Breast epithelium (tissue), 4 donors: ENCODE measurements around the gene MICA. TPM values are rescaled to one million over a fixed set of nuclear protein-coding genes. Genes with fewer than 3 reads are reported as not detected.

Source experiments
- DNase-seq, 2 donors: peaks; one replicate each; pipeline ENCODE4 v3.0.0-alpha.2; 2019; ENCODE audit warnings: low spot score in 2 of 2
- H3K27ac ChIP-seq, 2 donors: fragments of 200-600 bp; sonication (generic) in 1 of 2; one replicate each; pipeline ENCODE4 v1.5.1; 2016 to 2019; ENCODE audit warnings: mild to moderate bottlenecking in 1 of 2
- H3K27me3 ChIP-seq, 2 donors: fragments of 200-600 bp; sonication (generic) in 1 of 2; one replicate each; pipeline versions ENCODE4 v1.5.1 to v1.6.0; 2017 to 2019; ENCODE audit warnings: control low read depth in 1 of 2, mild to moderate bottlenecking in 1 of 2
- H3K36me3 ChIP-seq: fragments of 200-600 bp; one replicate; pipeline ENCODE4 v1.5.1; 2019
- H3K4me1 ChIP-seq, 2 donors: fragments of 200-600 bp; sonication (generic); one replicate each; pipeline ENCODE4 v1.5.1; 2016 to 2019; ENCODE audit warnings: control low read depth in 1 of 2
- H3K4me3 ChIP-seq, 3 donors: fragments of 200-600 bp; sonication (generic); 1 replicate in 2 of 3; 2 replicates in 1 of 3; pipeline ENCODE4 v1.5.1; 2016 to 2019; ENCODE audit warnings: mild to moderate bottlenecking in 3 of 3, moderate library complexity in 2 of 3
- H3K9me3 ChIP-seq, 2 donors: fragments of 200-600 bp; sonication (generic) in 1 of 2; one replicate each; pipeline ENCODE4 v1.5.1; 2016 to 2019; ENCODE audit warnings: control low read depth in 1 of 2
- CTCF ChIP-seq, 3 donors: fragments of 450-650 bp; IDR thresholded peaks; one replicate each; pipeline ENCODE4 v1.5.1; 2016 to 2017; ENCODE audit warnings: antibody characterized with exemption in 3 of 3, mild to moderate bottlenecking in 3 of 3, moderate library complexity in 3 of 3
- POLR2A ChIP-seq: fragments of 450-650 bp; IDR thresholded peaks from one replicate; pipeline ENCODE4 v1.6.1; 2016; ENCODE audit warnings: antibody characterized with exemption, mild to moderate bottlenecking, moderate library complexity
- POLR2AphosphoS5 ChIP-seq, 3 donors: sonication (generic); formaldehyde crosslinking; IDR thresholded peaks; one replicate each; pipeline ENCODE4 v1.6.1; 2017; ENCODE audit warnings: antibody characterized with exemption in 3 of 3
- intact Hi-C: fragments of 100-400 bp; cut with DNase I; formaldehyde crosslinking; loops from one replicate; pipeline ENCODE4 v1.15.1; 2023; ENCODE audit warnings: low total_unique reads
- total RNA-seq, 3 donors: library from RNA; depleted of rRNA; stranded (reverse); fragments of >200 nt; gene quantifications; one replicate each; pipeline ENCODE4 v1.1.0, GENCODE V29; 2016

Gene MICA
- total RNA-seq, 3 donors from 2014 or later, result 14.9 to 28.1 (median 23.6) TPM

- Histone ChIP-seq H3K27me3 (no peaks in the 10 kb centered on the region), H3K4me3 (peak overlapping the region; percentile 68 to 80 (median 71)), H3K9me3 (no peaks in the 10 kb centered on the region), H3K36me3 (no peaks in the 10 kb centered on the region), H3K27ac (peak overlapping the region; percentile 77 to 93), H3K4me1 (no peaks in the 10 kb centered on the region)
- intact Hi-C loops, result no loop called here
- TF ChIP-seq POLR2AphosphoS5 (IDR thresholded peaks at IDR 0.05) (no peak), POLR2A (no peak), CTCF (IDR thresholded peaks at IDR 0.05) (no peak)
- no peak for DNase-seq
Measured at GRCh38 chr6:31356216-31356945, 47.0 kb upstream of the MICA start.

- Histone ChIP-seq H3K4me1 (no peaks in the 10 kb centered on the region), H3K27ac (peak within 1 kb of the TSS; percentile 77 to 93), H3K36me3 (no peaks in the 10 kb centered on the region), H3K4me3 (peak within 1 kb of the TSS; percentile 68 to 80 (median 71)), H3K9me3 (no peaks in the 10 kb centered on the region), H3K27me3 (no peaks in the 10 kb centered on the region)
- peak; percentile 47 to 82 for DNase-seq
- TF ChIP-seq POLR2AphosphoS5 (IDR thresholded peaks at IDR 0.05) (peak in 2 of 3 donors; percentile 91 to 97), POLR2A (peak; percentile 70), CTCF (IDR thresholded peaks at IDR 0.05) (no peak)
- intact Hi-C loops, result no loop called here
Measured at GRCh38 chr6:31356946-31357466, 46.4 kb upstream of the MICA start, which contains the start of gene HLA-B. Gene HLA-B (minus strand): TSS chr6:31357179. CDS start chr6:31357158, 21 bp downstream.

GRCh38 chr6:31357886-31358285 is 45.5 kb upstream of the MICA start:
- TF ChIP-seq POLR2A (no peak), POLR2AphosphoS5 (IDR thresholded peaks at IDR 0.05) (no peak), CTCF (IDR thresholded peaks at IDR 0.05) (no peak)
- H3K27ac ChIP-seq, result peak overlapping the region in 1 of 2 donors; percentile 93
- intact Hi-C loops, result no loop called here

DNA sequence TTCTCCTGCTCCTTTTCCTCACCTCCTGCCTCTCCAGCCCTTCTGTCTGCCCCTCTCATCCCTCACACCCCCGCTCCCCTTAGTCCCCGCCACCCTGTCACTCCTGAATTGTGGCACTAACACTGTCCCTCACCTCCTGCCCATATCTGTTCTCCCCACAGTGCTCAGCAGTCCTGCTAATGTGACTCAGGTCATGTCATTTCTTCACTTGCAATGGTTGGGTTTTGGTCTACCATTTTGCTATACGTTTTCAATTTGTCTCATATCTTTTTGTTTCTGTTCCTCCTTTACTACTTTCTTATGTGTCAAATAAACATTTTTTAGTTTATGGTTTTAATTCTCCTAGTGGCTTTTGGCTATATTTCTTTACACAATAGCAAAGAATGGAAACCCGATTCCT is 45.1 kb upstream of the MICA start:
- TF ChIP-seq CTCF (IDR thresholded peaks at IDR 0.05) (no peak), POLR2A (no peak), POLR2AphosphoS5 (IDR thresholded peaks at IDR 0.05) (no peak)
- intact Hi-C loops, result no loop called here
- Histone ChIP-seq H3K4me1 (no peaks in the 10 kb centered on the region), H3K36me3 (no peaks in the 10 kb centered on the region), H3K27me3 (no peaks in the 10 kb centered on the region), H3K9me3 (no peaks in the 10 kb centered on the region), H3K27ac (no peak overlapping the region), H3K4me3 (no peak overlapping the region)
- DNase-seq, result no peak

More at GRCh38 chr6:31357886-31358285, 45.5 kb upstream of the MICA start:
- H3K4me3 ChIP-seq, result peak overlapping the region in 1 of 3 donors; percentile 80
- no peaks in the 10 kb centered on the region for H3K27me3 ChIP-seq
- H3K36me3 ChIP-seq, result no peaks in the 10 kb centered on the region
- H3K4me1 ChIP-seq, result no peaks in the 10 kb centered on the region
- DNase-seq, result no peak
- no peaks in the 10 kb centered on the region for H3K9me3 ChIP-seq

DNA sequence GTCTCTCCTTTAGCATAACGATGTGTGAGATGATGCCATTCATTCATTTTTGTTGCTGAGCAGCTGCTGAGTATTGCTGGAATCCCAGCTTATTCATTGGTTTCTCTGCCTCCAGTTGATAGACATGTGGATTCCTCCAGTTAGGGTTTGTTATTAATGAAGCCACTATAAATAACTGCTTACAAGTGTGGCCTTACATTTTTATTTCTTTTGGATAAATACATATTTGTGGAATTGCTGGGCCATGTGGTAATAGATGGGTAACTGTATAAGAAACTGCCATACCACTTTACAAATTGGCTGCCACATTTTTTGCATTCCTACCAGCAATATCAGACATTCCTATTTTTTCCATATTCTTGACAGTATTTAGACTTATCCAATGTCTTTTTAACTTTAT is 43.8 kb upstream of the MICA start:
- intact Hi-C loops, result no loop called here

More for the DNA sequence above, 43.8 kb upstream of the MICA start:
- no peaks in the 10 kb centered on the region for H3K9me3 ChIP-seq
- H3K27me3 ChIP-seq, result no peaks in the 10 kb centered on the region
- H3K4me3 ChIP-seq, result no peak overlapping the region
- H3K36me3 ChIP-seq, result no peaks in the 10 kb centered on the region
- H3K27ac ChIP-seq, result no peak overlapping the region
- no peak for DNase-seq
- H3K4me1 ChIP-seq, result no peaks in the 10 kb centered on the region
- TF ChIP-seq CTCF (IDR thresholded peaks at IDR 0.05) (no peak), POLR2AphosphoS5 (IDR thresholded peaks at IDR 0.05) (no peak), POLR2A (no peak)
